Thoracic aorta (tissue), 2 donors: Measurements from ENCODE around the gene RAB3GAP1. TPM values are rescaled to one million over a fixed set of nuclear protein-coding genes. Genes with fewer than 3 reads are reported as not detected.
A peak's percentile ranks its signal among the peaks of the same experiment; 100 is the strongest.
"Not testable (repeated sequence)": the region's sequence is repeated elsewhere in the genome, so short reads cannot be mapped to it uniquely, and the experiment has no call there.

ENCODE experiments used
- ATAC-seq: fragments of 150-250 bp; one replicate; pipeline ENCODE4 v1.8.0; 2017; ENCODE audit warnings: low read depth; ENCODE audit not compliant: insufficient number of reproducible peaks, low FRiP score
- DNase-seq: peaks from one replicate; pipeline ENCODE4 v3.0.0-alpha.2; 2020; ENCODE audit warnings: low spot score
- H3K27ac ChIP-seq, 2 donors: fragments of 200-600 bp; sonication (generic); 1 replicate in 1 of 2; 2 replicates in 1 of 2; pipeline ENCODE4 v1.5.1; 2016; ENCODE audit warnings: mild to moderate bottlenecking in 2 of 2, moderate library complexity in 2 of 2
- H3K27me3 ChIP-seq: fragments of 200-600 bp; sonication (generic); replicated peaks from 2 replicates; pipeline ENCODE4 v1.6.0; 2016; ENCODE audit warnings: mild to moderate bottlenecking; ENCODE audit not compliant: insufficient read depth
- H3K36me3 ChIP-seq: fragments of 200-600 bp; sonication (generic); one replicate; pipeline ENCODE4 v1.5.1; 2016
- H3K4me1 ChIP-seq, 2 donors: fragments of 200-600 bp; sonication (generic); 1 replicate in 1 of 2; 2 replicates in 1 of 2; pipeline versions ENCODE4 v1.5.1 to v1.6.0; 2016; ENCODE audit warnings: low read depth in 2 of 2, mild to moderate bottlenecking in 1 of 2; ENCODE audit not compliant: control insufficient read depth in 1 of 2
- H3K4me3 ChIP-seq: fragments of 200-600 bp; sonication (generic); 2 replicates; pipeline ENCODE4 v1.5.1; 2016; ENCODE audit warnings: mild to moderate bottlenecking
- H3K9me3 ChIP-seq: fragments of 200-600 bp; sonication (generic); 2 replicates; pipeline ENCODE4 v1.5.1; 2016
- CTCF ChIP-seq: fragments of 200-600 bp; sonication (generic); IDR thresholded peaks from one replicate; pipeline ENCODE4 v1.5.1; 2019; ENCODE audit warnings: antibody characterized with exemption
- total RNA-seq, 2 donors: library from RNA; depleted of rRNA; stranded (reverse); fragments of >200 nt; gene quantifications; one replicate each; pipeline versions ENCODE4 v1.1.0 to v1.2.3, GENCODE V29; 2016

RAB3GAP1 gene
- total RNA-seq, 2 donors from 2014 or later, result 56.0 to 69.4 TPM

GRCh38 chr2:135029481-135030134 is 22.5 kb upstream of the RAB3GAP1 start:
- no peak for TF ChIP-seq CTCF
- Histone ChIP-seq H3K36me3 (no peaks in the 10 kb centered on the region), H3K4me3 (no peak overlapping the region), H3K9me3 (no peaks in the 10 kb centered on the region), H3K27ac (no peak overlapping the region), H3K4me1 (no peaks in the 10 kb centered on the region), H3K27me3 (no peaks in the 10 kb centered on the region)
- DNase-seq (no peak), ATAC-seq (no peak)

- no peak for DNase-seq
- no peak for TF ChIP-seq CTCF
- no peaks in the 10 kb centered on the region for H3K36me3 ChIP-seq
- H3K4me3 ChIP-seq, result no peak overlapping the region
- no peaks in the 10 kb centered on the region for H3K27me3 ChIP-seq
- no peak overlapping the region for H3K27ac ChIP-seq
- H3K4me1 ChIP-seq, result no peaks in the 10 kb centered on the region
- H3K9me3 ChIP-seq, result no peaks in the 10 kb centered on the region
- no peak for ATAC-seq
Observed at GRCh38 chr2:135030826-135031225, 21.3 kb upstream of the RAB3GAP1 start.

GRCh38 chr2:135033216-135033615 is 18.9 kb upstream of the RAB3GAP1 start:
- not testable (repeated sequence) for H3K4me3 ChIP-seq, H3K27me3 ChIP-seq, ATAC-seq, H3K36me3 ChIP-seq, H3K4me1 ChIP-seq, H3K9me3 ChIP-seq, DNase-seq, H3K27ac ChIP-seq

GRCh38 chr2:135037831-135038230 is 14.3 kb upstream of the RAB3GAP1 start:
- Histone ChIP-seq H3K36me3 (no peaks in the 10 kb centered on the region), H3K27ac (no peak overlapping the region)
- ATAC-seq, result no peak

GRCh38 chr2:135043345-135043744 is 8.7 kb upstream of the RAB3GAP1 start:
- Histone ChIP-seq H3K27me3 (no peaks in the 10 kb centered on the region), H3K4me3 (no peak overlapping the region), H3K36me3 (no peaks in the 10 kb centered on the region), H3K27ac (no peak overlapping the region), H3K9me3 (no peaks in the 10 kb centered on the region), H3K4me1 (no peaks in the 10 kb centered on the region)
- ATAC-seq, result no peak
- no peak for DNase-seq
- TF ChIP-seq CTCF, result peak; percentile 18

More at GRCh38 chr2:135037831-135038230, 14.3 kb upstream of the RAB3GAP1 start:
- no peaks in the 10 kb centered on the region for H3K4me1 ChIP-seq
- no peak for DNase-seq
- H3K27me3 ChIP-seq, result no peaks in the 10 kb centered on the region
- H3K9me3 ChIP-seq, result no peaks in the 10 kb centered on the region
- no peak for TF ChIP-seq CTCF
- no peak overlapping the region for H3K4me3 ChIP-seq

GRCh38 chr2:135047300-135047699 is 4.8 kb upstream of the RAB3GAP1 start, which contains the start of gene MAP3K19:
TSS of gene MAP3K19 (minus strand) at chr2:135047447. CDS start at chr2:135024647, 22,800 bp downstream.
- Histone ChIP-seq H3K4me3 (no peak within 1 kb of the TSS), H3K4me1 (peaks cover 0 to 11% of the 10 kb centered on the region in 2 donors), H3K36me3 (no peaks in the 10 kb centered on the region), H3K9me3 (no peaks in the 10 kb centered on the region), H3K27me3 (no peaks in the 10 kb centered on the region), H3K27ac (no peak within 1 kb of the TSS)
- DNase-seq (no peak), ATAC-seq (no peak)
- TF ChIP-seq CTCF, result no peak
